NCI-H510A (cell line): ENCODE data around the gene GIMAP2.

Experiments
- DNase-seq: peaks from one replicate; lab custom pipeline; 2025; lab: John Stamatoyannopoulos, UW

Gene GIMAP2

DNA sequence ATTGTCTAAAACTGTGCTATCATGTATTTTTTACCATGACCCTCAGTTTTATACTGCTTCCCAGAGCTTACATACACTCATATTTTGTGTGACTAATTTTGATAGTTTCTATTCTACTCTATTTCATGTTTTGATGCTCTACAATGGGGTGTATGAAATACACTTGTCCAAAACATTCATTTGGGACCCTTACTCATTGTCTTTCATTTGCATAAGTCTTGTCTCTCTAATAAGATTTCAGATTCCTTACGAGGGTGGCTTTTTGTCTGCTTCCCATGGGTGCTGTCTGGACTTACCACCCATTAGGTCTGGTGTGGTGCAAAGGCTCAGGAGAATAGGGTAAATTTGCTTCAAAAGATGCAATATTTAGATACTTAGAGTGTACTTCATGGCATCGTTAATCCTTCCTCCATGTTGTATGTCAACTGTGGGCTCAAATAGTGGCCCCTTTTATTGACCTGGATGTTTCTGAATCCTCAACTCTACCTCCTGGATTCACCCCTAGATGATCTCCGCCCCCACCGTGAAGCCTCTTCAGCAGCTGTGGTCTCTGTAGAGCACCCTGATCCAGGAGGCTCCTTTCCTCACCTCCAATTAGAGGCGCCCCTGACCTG, 48.1 kb downstream of the GIMAP2 start:
- DNase-seq, result no peak

DNA sequence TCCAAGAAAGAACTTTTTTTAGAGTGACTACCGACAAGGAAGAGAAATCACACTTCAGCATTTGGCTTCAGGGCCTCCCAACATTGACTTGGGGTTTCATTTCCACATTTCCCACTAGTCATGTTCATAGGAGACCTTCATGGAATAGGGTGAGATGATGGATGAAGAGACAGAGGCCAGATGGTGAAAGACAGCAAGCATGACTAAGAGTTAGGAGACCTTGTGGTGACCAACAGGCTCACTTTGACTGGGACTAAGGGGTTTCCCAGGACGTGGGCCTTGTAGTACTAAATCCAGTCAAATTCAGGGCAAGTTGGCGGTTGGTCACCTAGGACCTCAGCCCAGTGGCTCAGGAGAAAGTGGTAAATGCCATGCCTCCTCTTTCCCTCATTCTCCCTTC, 48.7 kb downstream of the GIMAP2 start:
- DNase-seq, result no peak

DNA sequence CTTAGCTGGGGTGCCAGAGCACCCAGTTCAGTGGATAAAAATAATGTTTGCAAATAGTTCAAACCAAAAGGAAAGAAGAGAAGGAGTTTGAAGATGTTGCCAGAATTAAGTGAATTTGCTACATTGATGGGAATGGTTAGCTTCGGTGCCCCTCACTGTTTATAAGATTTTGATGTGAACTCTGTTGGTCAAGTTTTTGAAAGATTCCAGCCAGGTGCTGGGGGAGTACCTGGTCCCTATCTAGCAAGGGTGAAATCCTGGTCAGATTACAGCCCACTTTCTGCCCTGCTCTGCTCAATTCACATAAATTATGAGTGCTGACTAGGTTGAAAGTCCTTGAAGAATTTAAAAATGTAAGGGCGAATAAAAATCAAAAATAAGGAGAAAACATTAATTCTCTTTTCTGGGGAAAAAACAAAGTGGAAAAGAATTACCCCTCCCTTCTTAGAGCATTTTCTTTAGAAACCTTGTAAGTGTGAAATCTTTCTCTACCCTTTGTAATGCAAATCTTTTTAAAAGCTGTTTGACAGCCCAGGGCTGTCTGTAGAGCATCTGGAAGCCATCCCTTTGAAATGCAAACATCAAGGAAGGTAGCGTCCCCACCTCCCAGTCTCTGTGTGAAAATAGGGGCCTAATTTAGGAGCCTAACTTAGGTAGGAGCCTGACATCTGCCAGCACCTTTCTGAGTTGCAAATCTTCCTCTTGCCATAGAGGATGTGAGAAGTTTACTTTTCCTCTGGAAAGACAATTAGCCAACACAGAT, 50.3 kb downstream of the GIMAP2 start:
- no peak for DNase-seq

DNA sequence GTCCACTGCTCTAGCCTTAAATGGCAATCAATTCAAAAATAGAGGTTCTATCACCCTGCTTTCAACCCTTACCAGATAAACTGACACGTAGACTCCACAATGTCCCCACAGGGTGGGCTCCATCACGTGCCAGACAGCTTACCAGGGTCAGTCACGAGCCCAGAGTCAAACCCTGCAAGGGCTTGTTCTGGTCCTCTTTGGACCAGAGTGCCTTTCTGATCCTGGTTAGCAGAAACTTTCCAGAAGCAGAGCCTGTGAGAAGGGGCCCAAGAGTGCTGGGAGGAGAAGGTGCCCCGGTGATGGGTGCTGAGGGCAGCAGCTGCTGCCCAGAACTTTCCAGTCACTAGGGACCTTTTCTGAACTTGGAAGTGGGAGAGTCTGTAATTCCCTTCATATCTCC, 51.4 kb downstream of the GIMAP2 start:
- DNase-seq, result no peak

DNA sequence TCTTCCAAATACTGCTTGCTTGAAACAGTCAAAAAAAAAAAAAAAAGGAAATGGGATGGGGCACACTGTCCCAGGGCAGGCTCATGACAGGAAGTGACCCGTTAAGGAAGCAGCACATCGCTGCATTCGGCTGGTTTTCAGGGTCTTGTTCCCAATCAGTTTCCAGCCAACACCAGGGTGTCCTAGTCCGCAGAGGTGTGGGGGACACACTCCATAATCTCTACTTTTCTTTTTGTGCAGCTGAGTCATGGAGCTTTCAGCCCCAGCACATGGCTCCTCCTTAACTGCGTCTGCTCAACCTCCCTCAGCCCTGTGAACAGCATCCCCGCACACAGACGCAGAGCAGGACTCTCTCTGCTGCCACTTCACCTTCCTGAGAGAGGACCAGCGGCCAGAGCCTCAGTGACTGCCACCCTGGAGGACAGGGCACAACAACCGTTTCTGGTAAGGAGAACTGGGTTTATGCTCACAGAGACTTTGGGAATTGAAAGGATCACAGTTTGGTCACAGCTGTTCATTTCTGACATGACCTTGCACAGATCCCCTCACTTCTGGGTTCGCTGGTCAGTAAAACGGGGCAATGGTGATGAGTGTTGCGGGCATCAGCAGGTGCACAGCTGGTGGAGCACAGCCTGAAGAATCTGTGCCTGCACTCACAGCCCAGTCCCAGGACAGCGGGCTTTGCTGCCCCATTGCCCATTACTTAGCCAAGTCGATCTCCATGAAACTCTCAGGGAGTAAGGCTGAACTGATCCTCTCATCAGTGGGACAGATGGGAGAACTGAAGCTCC, 52.0 kb downstream of the GIMAP2 start, which contains the start of gene GIMAP5:
TSS of gene GIMAP5 (plus strand) at position 154 of the 791 bp plus-strand sequence. CDS start 3,467 bp downstream, outside the sequence.
- DNase-seq, result no peak

DNA sequence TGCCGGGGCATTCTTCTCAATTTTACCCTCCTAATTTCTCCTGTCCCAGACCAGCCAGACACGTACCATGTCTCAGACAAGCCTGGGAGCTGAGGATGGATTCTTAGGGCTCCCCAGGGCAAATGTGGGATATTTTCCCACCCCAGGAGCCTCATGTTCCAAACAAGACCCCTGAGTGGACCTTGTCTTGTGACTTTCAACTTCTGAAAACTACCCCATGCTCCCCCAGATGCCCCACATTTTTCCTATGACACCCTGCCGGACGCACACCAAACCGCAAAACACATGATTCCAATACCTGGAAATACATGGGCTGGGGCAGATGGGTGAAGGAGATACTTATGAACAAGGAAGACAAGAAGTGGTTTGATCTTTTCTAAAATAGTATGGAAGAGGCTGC, 52.6 kb downstream of the GIMAP2 start:
- no peak for DNase-seq

DNA sequence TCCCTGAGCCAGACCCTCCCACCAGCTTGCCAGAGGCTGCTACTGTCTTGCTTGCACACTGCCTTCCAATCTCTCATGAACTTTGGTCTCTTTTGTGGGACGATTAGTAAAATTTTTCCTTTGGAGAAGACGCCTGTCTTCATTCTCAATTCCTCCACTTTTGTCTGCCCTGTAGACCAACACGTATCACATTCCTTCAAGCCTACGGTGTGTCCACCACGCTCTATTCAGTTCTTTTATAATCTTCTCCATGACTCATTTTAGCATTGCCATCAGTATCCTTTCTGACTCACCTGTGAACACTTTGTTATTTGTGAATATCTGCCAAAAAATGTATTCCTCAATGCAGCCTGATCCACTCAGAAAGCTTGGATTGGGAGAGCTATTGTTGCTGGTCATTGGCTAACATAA, 53.1 kb downstream of the GIMAP2 start:
- no peak for DNase-seq

DNA sequence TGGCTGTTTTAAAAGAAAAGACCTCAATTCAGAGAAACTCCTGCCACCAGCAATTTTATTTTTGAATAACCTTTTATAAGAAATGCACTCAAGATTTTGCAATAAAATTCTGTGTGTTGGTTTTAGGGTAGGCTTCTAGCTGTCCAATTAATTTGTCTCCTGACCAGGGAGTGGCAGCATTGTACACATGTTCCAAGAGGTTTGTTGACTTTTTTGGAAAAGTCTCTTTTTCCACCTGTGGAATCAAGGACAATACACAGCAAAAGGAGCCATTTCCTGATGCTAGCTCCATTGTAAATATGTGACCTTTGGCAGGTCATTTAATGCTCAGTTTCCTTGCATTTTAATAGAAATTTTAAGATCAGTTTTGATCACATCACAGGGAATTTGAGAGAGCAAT, 53.5 kb downstream of the GIMAP2 start:
- no peak for DNase-seq

DNA sequence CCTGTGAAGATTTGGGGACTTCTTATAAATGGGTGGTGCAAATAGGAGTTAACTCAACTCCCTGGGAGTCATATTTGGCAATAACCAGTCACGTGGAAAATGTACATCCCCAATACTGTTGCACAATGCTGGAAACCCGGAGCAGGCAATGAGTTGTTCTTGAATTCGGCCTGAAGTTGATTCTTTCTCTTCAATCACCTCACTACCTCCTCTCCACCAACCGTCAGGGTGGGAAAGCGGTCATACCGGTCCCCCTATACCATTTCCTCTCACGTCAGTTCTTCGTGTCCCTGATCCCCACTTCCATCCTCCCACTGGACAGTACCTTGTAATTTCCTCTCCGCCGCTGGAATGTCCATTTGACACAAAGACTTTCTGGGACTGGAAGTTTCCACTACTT, 54.5 kb downstream of the GIMAP2 start:
- no peak for DNase-seq

DNA sequence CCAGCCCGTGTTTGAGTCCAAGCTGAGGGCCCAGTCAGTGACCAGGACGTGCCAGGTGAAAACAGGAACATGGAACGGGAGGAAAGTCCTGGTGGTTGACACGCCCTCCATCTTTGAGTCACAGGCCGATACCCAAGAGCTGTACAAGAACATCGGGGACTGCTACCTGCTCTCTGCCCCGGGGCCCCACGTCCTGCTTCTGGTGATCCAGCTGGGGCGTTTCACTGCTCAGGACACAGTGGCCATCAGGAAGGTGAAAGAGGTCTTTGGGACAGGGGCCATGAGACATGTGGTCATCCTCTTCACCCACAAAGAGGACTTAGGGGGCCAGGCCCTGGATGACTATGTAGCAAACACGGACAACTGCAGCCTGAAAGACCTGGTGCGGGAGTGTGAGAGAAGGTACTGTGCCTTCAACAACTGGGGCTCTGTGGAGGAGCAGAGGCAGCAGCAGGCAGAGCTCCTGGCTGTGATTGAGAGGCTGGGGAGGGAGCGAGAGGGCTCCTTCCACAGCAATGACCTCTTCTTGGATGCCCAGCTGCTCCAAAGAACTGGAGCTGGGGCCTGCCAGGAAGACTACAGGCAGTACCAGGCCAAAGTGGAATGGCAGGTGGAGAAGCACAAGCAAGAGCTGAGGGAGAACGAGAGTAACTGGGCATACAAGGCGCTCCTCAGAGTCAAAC, 56.9 kb downstream of the GIMAP2 start:
- no peak for DNase-seq
